C4-2B (cell line): Measurements from ENCODE around the gene NUP155.
"Not testable (repeated sequence)": the region's sequence is repeated elsewhere in the genome, so short reads cannot be mapped to it uniquely, and the experiment has no call there.

Experiments used
- H3K27ac ChIP-seq: fragments of 450-650 bp; 2 replicates; pipeline ENCODE4 v1.5.1; 2017
- ZFX ChIP-seq: fragments of 450-650 bp; IDR thresholded peaks from 2 replicates; pipeline ENCODE4 v1.6.1; 2017
- TF ChIP-seq, protein P1 (sequence below): fragments of 450-650 bp; conservative IDR thresholded peaks from 2 replicates; pipeline ENCODE4 v1.5.1; 2017; ENCODE audit warnings: mild to moderate bottlenecking

NUP155 gene

DNA sequence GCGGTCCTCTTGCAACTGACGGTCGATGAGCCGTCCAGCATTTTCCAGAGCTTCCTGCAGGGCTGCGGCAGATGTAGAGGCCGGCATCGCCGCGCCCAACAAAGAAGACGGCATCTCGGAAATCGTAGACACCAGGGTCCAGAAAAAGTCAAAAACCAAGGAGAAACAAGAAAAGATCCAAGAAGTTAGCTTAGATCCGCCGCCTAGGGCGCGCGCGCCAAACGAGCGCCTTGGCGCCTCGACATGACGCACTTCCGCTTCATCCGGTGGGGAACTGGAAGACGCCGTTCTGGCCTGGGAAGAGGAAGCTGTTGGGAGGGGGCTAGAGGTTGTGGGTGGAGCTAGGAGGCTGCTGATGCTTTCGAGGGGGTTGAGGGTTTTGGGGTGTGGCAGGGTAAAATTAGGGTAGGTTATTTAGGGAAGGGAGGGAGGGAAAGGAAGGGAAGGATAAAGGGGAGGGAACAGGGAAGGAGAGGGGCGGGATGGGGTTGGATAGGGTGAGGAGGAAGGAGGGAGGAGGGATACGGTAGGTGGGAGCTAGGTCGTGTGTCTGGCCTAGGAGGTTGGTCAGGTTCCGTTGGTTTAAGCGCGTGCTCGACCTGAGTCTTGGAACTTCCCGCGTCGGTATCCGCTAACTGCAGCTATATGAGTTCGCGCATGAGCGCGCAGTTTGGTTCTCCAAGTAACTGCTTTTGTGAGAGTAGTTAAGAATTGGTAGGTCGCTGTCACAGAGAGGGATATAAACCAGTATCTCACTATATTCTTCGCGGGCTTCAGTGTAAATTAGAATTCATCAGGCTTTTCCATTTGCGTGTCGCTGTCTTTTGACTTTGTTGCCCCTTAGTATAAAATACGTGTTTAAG, at the start of gene NUP155:
TSS of gene NUP155 (minus strand) at position 243 of the 863 bp plus-strand sequence. CDS start at position 114, 129 bp downstream.
- H3K27ac ChIP-seq: peak within 1 kb of the TSS; percentile 88
- TF ChIP-seq, protein P1, sequence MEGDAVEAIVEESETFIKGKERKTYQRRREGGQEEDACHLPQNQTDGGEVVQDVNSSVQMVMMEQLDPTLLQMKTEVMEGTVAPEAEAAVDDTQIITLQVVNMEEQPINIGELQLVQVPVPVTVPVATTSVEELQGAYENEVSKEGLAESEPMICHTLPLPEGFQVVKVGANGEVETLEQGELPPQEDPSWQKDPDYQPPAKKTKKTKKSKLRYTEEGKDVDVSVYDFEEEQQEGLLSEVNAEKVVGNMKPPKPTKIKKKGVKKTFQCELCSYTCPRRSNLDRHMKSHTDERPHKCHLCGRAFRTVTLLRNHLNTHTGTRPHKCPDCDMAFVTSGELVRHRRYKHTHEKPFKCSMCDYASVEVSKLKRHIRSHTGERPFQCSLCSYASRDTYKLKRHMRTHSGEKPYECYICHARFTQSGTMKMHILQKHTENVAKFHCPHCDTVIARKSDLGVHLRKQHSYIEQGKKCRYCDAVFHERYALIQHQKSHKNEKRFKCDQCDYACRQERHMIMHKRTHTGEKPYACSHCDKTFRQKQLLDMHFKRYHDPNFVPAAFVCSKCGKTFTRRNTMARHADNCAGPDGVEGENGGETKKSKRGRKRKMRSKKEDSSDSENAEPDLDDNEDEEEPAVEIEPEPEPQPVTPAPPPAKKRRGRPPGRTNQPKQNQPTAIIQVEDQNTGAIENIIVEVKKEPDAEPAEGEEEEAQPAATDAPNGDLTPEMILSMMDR: no peak
- TF ChIP-seq ZFX: no peak

DNA sequence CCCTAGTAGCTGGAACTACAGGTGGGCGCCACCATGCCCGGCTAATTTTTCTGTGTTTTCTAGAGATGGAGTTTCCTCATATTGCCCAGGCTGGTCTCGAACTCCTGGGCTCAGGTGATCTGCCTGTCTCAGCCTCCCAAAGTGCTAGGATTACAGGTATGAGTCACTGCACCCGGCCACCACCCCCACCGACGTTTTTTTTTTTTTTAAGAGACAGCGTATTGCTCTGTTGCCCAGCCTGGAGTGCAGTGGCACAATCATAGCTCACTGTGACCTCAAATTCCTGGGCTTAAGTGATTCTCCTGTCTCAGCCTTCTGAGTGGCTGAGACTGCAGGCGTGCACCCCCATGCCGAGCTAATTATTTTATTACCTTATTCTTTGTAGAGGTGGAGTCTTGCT, 46.4 kb upstream of the NUP155 start:
- no peak for TF ChIP-seq ZFX
- TF ChIP-seq, protein P1: no peak
- no peak overlapping the region for H3K27ac ChIP-seq

DNA sequence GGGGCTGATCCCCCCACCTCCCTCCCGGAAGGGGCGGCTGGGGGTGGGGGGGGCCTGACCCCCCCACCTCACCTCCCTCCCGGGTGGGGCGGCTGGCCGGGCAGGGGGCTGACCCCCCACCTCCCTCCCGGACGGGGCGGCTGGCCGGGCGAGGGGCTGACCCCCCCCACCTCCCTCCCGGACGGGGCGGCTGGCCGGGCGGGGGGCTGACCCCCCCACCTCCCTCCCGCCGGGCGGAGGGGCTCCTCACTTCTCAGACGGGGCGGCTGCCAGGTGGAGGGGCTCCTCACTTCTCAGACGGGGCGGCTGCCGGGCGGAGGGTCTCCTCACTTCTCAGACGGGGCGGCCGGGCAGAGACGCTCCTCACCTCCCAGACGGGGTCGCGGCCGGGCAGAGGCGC, 44.5 kb upstream of the NUP155 start:
- not testable (repeated sequence) for H3K27ac ChIP-seq

DNA sequence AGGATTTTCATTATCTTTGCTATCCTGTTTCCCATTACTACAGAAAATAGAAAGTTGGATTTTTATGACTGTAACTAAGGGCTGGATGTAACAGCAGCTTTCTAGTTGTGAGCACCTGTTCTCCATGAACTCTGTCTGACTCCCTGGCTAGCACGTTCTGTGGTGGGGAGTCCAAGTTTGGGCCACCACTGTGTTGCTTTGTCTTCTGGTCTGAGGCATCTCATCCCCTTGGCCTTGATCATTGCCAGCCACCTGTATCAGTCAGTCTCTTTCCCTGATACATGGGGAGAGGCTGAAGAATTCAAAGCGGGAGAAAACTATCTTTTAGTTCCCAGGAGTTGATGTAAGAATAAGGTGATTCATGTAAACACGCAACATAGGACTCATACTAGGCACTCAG, 41.6 kb upstream of the NUP155 start:
- no peak overlapping the region for H3K27ac ChIP-seq
- no peak for TF ChIP-seq ZFX
- TF ChIP-seq, protein P1: 0 out of 2 replicates have a peak, but pooled peaks have one; percentile 13

DNA sequence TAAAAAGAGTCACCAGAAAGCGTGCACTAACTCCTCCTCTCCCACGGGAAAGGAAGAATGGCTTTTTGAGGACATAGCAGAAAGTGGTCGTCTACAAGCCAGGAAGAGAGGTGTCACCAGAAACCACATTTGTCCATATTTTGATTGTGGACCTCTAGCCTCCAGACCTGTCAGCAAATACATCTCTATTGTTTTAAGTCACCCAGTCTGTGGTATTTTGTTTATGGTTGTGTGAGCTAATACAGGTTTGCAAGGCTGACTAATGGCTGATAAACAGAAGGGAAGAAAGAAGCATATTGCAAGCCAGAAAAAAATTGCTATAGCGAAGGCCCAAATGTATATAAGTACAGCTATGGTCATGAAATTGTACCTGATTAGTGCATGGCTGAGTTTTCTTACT, 29.6 kb upstream of the NUP155 start:
- TF ChIP-seq, protein P1: no peak
- no peak for TF ChIP-seq ZFX
- no peak overlapping the region for H3K27ac ChIP-seq

DNA sequence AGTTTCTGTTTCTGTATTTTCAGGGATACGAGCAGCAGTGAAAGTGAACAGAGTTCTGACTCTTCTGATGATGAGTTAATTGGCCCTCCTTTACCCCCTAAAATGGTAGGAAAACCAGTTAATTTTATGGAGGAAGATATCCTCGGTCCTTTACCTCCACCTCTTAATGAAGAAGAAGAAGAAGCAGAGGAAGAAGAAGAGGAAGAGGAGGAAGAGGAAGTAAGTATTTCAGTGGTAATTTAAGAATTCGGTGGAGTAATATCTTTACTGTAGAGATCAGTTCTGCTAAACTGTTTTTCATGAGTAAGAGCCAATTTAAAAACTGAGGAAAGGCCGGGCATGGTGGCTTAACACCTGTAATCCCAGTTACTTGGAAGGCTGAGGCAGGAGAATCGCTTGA, 25.4 kb upstream of the NUP155 start:
- TF ChIP-seq, protein P1: no peak
- TF ChIP-seq ZFX: no peak
- no peak overlapping the region for H3K27ac ChIP-seq

DNA sequence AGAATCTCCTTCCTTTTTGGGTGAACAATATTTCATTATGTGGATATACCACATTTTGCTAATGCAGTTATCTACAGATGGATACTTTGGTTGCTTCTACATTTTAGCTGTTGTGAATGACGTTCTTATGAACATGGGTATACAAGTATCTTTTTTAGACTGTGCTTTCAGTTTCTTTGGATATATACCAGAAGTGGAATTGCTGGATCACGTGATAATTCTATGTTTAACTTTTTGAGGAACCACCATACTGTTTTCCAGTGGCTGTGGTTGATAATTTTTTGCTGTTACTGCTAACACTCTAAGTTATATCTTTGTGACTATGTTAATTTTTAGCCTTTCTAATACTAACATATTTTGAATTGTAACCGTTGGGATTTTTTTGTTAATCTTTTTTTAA, 20.7 kb upstream of the NUP155 start:
- TF ChIP-seq, protein P1: no peak
- TF ChIP-seq ZFX: no peak
- H3K27ac ChIP-seq: no peak overlapping the region

DNA sequence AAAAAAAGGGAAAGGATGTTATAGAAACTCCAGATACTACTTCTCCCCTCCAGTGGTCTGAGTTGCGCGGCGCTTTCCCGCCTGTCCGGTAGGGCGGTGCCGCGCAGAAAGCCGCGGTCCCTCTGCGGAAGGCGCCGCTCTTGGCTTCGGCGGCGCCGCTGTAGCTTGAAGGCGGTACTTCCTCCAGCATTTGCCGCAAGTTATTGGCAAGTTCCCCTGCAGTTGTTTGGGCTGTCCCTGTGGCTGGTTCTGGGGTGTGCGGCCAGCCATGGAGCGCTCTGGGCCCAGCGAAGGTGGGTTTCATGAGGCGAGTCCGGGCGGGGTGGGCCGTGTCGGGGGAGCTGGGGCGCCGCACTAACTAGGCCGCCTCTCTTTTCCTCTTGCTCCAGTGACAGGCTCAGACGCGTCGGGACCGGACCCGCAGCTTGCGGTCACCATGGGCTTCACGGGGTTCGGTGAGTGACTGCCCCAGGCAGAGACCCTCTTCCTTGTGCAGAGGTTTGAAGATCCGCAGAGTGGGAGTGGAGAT, 8.3 kb upstream of the NUP155 start, which contains the start of gene WDR70:
TSS of gene WDR70 (plus strand) at position 219 of the 529 bp plus-strand sequence. CDS start at position 269, 50 bp downstream.
- TF ChIP-seq, protein P1: peak; percentile 76
- H3K27ac ChIP-seq: peak within 1 kb of the TSS; percentile 51

DNA sequence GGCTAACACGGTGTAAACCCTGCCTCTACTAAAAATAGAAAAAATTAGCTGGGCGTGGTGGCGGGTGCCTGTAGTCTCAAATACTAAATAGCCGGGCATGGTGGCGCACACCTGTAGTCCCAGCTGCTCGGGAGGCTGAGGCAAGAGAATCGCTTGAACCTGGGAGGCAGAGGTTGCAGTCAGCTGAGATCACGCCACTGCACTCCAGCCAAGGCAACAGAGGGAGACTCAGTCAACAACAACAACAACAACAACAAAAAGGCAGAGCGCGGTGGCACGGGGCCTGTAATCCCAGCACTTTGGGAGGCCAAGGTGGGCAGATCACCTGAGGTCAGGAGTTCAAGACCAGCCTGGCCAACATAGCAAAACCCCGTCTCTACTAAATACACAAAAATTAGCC, 7.2 kb upstream of the NUP155 start:
- not testable (repeated sequence) for H3K27ac ChIP-seq
